Measurements from ENCODE around the gene MRAP.

MRAP gene

DNA sequence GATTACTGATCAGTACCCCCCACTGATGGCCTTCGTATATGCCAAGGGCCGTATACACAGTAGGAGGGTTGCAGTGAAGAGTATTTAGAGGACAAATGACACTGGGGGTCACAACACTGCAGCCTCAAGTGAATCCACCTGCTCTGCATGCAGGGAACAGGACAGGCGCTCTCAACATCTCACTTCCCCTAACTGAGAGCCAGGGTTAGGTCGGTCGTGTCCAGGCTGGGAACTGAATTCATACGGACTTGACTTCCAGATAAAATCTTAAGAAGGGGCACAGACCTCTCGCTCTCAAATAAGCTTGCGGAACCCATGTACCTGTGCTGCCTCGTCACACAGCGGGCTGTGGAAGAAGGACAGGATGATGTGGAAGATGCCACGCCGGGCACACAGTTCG is 22.8 kb downstream of the MRAP start:
- no peak for DNase-seq (ENCODE audit: low read depth in 2 of 2, low spot score in 1 of 2)

DNA sequence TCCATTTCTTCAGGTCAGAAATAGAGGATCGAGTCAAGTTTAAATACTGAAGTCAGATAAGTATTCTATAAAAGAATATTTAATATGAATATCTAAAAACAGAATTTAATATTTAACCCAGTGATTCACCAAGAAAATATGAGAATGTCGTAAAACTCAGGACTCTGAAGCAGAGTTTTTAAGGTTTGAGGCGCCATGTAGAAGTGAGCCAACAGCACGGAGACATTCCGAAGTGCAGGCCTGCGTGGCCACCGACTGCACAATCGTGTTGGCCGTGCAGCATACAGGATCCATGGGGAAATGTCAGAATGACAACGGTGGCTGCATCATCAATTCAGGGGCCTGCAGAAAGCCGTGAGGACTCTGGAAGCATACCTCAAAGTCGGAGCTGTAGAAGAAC is 23.4 kb downstream of the MRAP start:
- no peak for DNase-seq (ENCODE audit: low read depth in 2 of 2, low spot score in 1 of 2)

DNA sequence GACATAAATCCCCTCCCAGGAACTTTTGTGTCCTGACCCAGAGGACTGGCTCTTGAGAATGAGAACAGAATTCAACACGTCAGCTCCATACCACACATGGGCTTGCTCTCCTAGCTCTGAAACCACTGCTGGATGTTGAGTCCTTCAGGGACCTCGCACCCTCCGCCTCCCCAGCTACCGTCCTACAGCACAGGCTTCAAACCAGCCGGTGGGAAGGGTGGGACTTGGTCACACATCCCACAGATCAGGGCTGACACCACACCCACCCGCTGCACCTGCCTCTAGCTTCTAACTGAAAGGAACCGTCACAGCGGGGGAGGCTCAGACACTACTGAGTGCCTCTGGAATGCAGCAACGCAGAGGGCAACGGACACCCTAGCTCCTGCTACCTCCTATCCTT is 24.0 kb downstream of the MRAP start:
- DNase-seq (ENCODE audit: low read depth in 2 of 2, low spot score in 1 of 2), result no peak

DNA sequence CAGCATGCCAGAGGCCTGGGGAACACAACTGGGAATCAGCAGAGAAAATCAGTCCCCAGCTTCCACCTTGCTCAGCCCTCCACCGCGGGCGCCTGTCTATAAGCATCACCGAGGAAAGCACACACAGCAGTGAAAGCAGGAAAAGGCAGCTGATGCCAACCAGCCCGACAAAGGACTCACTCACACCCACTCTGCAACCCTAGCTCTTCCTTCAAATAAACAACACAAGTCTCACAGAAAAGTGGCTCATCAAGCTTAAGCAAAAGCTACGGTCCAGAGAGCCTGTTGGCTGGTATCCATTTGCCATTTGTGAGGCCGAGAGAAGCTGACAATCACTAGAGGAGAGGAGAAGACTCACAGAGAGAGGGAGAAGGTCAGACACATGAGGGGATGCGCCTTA is 27.1 kb downstream of the MRAP start:
- DNase-seq (ENCODE audit: low read depth in 2 of 2, low spot score in 1 of 2), result no peak

DNA sequence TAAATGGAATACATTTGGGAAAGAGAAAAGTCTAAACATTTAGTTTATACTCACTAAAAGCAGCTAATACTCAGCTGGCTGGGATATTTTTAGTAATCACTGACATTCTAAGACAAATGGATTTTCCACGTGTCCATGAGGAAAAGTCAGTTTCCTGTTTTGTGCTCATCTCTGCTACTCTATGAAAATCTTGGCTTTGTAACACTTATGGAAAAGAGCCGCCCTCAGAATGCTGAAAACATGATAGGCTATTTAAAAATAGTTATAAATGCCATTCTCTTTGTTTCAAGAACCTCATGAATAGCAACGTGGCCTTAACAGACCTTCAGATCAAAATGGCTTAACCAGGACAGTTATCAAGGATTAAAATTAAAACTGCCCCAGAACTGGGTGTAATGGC is 29.9 kb downstream of the MRAP start:
- DNase-seq (ENCODE audit: low read depth in 2 of 2, low spot score in 1 of 2), result no peak

DNA sequence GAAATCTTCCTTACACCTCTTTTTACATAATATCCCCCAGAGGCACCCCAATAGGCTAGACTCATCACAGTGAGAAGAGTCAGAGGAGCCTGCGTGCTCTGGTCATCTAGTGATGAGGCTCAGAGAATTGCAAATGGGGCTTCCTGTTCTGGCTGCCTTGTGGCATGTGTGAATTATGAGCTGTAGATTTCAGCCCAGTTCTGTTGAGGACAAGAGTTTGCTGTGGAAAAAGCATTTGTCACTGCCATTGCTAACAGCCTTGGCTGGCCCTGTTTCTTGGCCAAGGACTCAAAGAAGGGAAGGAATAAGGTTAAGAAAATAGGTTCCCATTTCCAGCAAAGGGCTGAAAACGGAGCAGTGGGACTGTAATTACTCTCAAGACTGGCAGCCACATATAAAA is 30.7 kb downstream of the MRAP start:
- no peak for DNase-seq (ENCODE audit: low read depth in 2 of 2, low spot score in 1 of 2)

DNA sequence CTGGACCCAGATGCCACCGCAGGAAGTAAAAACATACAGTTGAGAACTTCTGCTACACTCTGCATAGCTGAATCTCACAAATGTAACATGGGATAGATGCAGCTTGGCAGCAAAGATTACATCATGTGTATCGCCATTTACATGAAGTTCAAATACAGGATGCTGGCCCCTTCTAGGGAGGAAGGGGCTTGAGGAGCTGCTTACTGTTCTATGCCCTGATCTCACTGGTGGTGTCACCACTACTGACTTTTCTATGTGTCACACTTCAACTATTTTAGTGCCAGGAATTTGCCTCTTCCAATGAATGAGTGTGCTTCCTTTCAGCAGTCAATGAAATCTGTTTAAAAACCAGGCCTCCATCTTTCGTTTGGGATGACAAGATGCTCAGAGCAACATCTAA is 31.1 kb downstream of the MRAP start:
- no peak for DNase-seq (ENCODE audit: low read depth in 2 of 2, low spot score in 1 of 2)

DNA sequence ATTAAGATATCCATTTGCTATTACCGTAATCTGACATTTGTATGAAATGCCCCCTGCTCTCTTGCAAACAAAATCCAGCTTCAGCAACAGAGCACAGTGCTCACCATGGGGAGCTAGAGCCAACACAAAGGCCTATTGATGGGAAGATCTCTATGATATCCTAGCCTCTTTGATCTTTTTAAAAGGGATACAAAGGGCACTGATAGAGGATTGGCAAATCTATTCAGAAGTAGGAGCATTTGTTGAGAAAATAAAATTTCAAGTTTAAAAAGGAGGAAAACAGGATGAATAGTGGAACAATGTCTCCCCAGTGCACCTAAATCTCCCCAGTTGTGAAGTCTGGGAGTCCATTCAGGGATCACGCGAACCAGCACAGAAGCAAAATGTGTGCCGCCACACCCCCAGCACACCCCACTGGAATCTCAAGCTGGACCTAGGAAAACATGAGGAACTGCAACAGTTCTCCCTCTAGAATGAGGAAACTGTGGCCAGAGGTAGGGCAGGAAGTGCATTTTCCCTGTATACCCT is 32.2 kb downstream of the MRAP start:
- DNase-seq (ENCODE audit: low read depth in 2 of 2, low spot score in 1 of 2), result no peak

DNA sequence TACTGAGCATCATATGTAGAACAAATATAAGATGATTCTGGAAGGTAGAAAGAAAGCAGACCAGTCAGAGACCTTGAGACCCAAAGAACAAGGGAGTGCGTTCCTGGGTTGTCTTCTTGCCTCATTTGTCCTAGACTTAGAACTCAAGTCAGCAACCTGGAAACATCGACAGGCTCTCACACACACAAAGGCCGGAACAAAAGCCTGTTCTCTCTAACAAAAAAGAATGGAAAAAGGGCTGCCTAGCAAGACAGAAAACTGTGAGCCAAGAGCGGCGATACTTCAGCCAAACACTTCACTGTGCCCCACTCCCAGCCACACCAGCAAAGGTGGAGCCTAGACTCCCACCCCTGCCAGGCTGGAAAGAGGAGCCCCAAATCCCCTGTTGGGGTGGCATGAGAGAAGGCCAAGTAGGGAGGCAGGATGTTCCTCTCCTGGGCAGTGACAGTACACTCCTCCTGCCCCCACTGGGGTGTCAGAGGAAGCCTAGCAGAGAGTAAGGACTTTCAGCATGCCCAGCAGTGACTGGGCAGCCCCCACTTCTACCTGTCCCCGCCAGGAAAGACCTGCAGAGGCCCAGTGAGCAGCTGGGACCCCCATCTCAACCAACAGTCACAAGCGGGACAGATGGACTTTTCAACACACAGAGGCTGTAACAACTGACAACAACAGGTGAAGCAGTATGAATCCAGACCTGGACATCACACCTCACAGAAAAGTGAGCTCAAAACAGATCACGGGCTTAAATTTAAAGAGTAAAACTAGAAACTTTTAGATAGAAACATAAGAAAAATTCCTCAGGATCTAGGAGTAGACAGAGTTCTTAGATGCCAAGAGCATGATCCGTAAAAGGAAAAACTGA is 33.0 kb downstream of the MRAP start:
- no peak for DNase-seq (ENCODE audit: low read depth in 2 of 2, low spot score in 1 of 2)

DNA sequence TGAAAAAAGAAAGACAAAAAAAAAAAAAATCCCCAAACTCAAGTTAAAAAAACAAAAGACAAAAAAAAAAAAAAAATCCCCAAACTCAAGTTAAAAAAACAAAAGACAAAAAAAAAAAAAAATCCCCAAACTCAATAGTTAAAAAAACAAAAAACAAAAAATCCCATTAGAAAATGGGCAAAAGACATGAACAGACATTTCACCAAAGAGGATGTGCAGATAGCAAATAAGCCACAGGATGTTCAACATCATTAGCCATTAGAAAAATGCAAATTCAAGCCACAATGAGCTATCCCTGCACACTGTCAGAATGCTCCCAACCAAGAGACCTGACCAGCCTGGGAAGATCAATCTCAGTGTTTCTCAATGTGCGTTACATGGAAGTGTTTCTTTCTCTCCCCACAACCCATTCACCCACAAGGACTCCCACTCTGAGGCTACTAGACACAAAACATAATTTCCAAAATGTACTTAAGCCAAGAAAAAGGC is 33.9 kb downstream of the MRAP start:
- no peak for DNase-seq (ENCODE audit: low read depth in 2 of 2, low spot score in 1 of 2)

DNA sequence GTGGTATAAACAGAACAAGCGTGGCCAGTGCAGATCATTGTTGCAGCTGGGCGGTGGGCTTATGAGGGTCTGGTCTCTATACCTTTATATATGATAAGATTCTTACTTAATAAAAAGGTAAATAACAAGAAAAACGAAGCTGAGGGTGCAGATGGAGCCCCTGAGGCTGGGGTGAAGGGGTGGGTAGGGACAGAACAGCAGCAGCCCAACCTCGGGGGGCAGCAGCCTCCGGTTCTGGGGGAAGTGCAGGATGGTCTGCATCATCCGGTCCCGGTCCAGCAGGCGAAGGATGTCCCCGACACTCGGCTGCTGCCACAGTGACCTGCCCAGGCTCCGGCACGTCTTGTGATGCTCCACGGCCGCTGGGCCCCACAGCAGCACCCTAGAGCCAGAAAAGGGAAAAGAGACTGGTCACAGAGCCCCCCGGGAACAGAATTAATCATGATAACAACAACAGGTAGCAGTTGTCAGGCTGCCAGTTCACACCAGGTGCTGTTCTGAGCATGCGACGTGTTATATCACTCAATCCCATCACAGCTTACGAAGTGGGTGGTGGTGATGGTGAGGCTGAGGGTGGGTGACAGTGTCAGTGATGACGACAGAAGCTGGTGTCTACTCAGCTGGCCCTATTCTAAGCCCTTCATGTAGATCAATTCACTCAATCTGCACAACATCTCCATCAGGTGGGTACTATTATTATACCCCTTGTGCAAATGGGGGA is 35.5 kb downstream of the MRAP start:
- no peak for DNase-seq (ENCODE audit: low read depth in 2 of 2, low spot score in 1 of 2)

DNA sequence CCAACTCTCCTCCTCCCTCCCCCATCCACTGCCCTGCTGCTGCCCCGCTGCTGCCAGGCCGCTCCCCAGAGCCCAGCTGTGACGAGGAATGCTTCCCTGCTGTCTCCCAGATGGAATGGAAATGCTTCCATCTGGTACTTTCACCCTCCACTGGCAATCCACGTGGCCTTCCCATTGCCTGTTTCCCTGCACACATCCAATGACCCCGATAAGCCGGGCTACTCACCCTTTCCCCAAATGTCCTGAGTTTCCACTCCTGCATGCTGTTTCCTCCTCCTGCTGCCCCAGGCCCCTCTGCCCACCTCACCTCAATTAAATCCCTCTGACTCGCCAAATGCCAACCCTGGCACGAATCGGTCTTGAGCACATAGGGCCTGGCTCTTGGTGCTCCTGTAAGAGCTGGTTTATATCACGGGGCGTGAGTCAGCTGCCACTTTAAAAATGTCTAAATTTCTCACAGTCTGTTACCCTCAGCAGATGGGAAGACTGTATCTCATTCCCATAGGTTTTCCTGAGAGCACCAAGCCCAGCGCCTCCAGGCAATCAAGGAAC is 36.4 kb downstream of the MRAP start:
- DNase-seq (ENCODE audit: low read depth in 2 of 2, low spot score in 1 of 2), result no peak

DNA sequence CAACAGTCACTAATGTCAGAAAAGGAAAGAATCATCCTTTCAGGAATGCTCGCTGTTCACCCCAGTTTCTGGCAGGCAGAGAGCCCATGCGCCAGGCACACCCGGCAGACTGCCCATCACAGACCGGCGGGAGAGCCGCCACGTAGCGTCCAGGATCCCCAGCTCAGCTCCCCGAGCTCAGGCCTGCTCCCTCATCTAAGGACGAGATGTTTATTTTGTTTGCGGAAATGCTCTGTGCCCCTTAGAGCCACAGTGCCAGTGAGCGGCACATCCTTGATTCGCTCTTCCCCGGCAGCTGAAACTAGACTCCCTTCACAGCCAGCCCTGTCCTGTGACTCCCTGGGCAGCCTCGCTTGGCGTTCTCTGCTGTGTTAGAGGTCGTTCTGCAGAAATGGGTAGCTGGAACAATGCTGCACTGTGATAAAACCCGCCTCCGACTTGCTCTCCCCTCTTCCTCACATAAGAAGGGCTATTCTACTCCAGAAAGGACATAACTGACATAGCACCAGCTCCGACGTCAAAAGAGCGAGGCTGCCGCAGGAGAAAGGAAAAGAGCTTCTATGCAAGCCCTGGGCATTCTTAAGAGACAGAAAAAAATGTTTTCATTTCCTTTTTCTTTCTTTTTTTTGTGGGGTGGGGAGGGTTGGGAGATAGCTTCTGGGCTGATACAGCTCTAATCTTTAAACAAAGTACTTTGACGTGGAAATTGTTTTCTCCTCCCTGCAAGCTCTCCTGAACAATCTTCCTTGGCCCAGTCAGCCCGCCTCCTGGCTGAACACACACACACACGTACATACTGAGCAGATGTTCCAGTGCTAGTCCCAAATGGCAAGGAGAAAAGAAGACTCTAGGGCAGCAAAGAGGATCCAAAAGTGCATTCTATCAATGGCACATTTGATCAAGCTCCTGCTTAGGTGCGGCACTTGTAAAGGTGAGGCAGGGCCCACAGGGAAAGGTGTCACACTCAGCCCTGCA is 37.2 kb downstream of the MRAP start:
- no peak for DNase-seq (ENCODE audit: low read depth in 2 of 2, low spot score in 1 of 2)

DNA sequence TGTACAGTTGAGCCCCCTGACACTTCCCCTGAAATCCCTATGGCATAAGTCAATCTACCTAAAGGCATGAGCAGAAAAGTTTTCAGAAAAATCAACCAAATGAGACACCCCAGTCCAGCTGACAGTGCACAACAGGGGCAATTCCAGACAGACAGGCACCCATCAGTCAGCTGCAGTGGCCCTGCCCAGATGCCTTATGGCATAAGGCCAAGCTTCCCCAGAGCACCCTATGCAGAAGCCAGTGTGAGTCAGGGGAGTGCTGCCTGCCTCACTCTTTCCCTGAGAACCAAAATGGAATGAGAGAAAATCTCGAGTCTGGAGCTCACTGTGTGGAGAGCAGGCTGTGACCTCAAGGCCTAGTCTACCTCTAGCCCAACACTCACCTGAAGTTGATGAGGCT is 38.1 kb downstream of the MRAP start:
- no peak for DNase-seq (ENCODE audit: low read depth in 2 of 2, low spot score in 1 of 2)

DNA sequence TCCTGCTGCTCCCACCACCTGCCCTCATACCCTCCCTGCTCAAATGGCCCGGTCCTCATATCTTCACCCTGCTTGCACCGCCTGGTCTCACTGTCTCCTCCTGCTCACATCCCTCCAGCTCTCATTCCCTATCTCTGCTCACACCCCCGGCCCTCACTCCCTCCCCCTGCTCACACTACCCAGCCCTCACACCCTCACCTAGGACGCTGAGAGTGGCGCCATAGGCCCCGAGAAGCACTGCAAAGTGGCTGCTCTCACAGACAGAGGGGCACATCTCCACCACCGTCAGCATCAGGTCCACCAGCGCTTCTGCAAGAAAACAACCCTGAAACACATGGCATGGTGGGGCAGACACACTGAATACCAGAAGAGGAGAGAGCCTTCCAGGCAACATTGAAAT is 38.6 kb downstream of the MRAP start:
- DNase-seq (ENCODE audit: low read depth in 2 of 2, low spot score in 1 of 2), result no peak

DNA sequence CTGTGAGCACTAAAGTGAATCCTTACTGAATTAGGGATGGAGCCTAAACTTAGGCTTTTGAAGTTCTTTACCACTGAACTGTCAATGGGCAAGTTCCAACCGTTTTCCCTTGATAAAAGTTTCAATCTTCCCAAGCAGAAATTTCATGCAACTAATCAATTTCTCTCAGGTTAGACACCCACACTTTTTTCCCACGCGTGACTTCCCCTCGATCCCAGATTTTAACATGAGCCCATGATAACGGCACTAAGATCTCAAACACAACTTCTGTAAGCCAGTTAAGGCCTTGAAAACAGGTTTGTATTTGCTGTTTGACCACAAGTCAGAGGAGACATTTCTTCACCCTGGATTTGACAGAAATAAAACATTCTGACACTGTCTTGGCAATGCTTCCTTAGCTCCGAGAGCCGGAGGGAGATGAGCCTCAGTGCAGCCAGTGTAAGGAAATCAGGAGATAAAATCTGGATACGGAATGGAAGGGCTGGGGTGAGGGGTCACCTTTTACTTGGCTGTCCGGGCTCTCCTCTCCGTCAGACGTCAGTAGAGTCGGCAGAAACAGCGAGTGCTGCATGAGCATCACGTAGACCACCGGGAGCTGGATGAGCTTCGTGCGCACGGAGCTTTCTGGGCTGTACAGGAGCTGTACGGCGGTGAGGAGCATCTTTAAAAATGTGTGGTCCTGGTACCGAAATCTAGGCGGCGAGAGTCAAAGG is 39.7 kb downstream of the MRAP start:
- DNase-seq (ENCODE audit: low read depth in 2 of 2, low spot score in 1 of 2), result no peak

DNA sequence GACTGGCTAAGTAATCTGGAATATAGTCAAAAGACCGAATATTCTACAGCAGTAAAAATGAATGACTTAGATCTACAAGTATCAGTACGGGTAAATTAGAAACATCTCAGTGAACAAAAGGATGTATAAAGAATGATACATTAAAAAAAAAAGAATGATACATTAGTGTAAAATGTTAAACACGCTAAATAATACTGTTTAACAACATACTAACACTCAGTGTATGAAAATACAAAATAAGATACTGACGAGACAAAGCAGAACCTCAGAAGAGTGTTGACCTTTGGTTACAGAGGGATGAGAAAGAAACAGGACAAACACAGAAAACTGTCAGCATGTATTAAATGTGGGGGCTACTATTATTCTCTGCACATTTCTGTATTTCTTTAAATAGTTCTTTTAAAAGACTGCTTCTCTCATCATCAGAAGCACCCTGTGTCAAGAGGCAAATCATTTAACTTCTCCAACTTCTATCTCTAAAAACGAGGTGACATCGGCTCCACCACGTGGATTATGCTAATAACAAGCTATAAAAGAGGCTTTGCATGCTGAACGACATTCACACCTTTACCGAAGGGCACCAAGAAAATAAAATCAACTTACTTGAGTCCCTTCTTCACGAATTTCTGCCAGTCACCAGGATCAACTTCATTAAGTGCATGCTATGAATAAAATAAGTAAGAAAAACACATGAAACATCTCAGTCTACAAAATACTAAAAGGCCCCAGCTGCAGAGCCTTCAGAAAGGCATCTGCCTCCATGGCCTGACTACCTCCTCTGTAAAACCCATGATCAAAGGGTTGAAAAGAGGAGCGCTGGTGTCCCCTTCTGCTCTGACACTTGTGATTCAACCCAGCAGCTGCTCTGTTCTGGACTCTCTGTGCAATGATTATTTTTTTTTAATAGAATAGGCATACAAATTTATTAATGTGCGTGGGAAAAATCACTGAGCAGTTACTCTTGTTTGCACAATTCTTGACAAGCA is 42.5 kb downstream of the MRAP start:
- DNase-seq (ENCODE audit: low read depth in 2 of 2, low spot score in 1 of 2), result no peak

DNA sequence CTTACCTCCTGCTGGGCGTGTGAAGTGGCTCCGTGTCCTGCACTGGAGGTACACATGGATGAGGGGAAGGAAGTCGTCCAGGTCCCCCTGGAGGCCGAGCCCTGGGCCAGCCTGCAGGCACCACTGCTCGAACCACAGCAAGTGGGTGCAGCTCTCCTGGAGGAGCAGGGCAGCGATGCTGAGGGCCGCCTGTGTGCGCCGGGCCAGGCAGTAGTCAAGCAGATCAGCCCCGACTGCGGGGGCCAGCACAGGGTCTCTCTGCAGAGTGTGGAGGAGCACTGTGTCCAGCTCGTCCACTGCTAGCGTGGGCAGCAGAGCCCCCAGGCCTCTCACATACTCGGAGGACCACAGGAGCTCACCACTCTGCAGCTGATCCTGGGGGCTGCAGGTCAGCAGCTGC is 48.3 kb downstream of the MRAP start:
- no peak for DNase-seq (ENCODE audit: low read depth in 2 of 2, low spot score in 1 of 2)

DNA sequence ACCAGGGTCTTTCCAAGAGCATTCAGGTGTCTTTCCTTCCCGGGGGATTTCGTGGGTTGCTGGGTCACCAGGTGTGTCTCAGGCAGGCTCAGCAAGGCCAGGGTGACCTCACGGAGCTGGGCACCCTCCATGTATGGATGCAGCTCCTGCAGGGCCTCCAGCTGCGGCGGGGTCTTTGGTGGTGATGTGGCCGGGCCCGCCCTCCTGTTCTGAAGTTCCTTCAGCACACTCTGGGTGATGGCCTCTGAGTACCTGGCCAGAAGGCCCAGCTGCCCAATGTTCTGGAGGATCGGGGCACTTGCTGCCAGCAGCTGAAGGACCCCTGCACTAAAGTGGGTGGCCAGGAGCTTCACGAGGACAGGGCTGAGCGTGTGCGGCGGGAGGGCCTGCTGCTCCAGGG is 48.7 kb downstream of the MRAP start:
- DNase-seq (ENCODE audit: low read depth in 2 of 2, low spot score in 1 of 2), result no peak

All from stimulated activated CD8-positive, alpha-beta memory T cell treated with anti-CD3 and anti-CD28 coated beads, Interleukin-4, amount 100 ng/mL, for 4 hours (primary cell).